SHP77 treated with DMSO at 0.1 percent for 48 hours (cell line): ENCODE data around the gene SMARCAL1.

Experiments
- DNase-seq: peaks from one replicate; lab custom pipeline; 2025; lab: John Stamatoyannopoulos, UW

The SMARCAL1 gene

GRCh38 chr2:216392945-216393840 lies 19.1 kb upstream of the SMARCAL1 start:
- DNase-seq: no peak

DNA sequence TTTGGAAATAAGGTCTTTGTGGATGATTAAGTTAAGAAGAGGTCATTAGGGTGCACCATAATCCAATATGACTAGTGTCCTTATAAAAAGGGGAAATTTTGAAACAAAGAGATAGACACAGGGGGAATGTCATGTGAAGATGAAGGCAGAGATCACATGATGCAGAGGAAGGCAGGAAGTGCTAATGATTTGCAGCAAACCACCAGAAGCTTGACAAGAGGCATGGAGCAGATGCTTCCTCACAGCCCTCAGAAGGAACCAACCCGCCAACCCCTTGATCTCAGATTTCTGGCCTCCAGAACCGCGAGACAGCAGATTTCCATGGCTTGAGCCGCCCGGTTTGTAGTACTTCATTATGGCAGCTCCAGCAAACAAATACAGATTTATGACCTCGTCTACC lies 17.4 kb upstream of the SMARCAL1 start:
- DNase-seq: no peak

- no peak for DNase-seq
These were observed 12.7 kb upstream of the SMARCAL1 start for GRCh38 chr2:216399621-216400020.

- no peak for DNase-seq
These were observed 9.5 kb upstream of the SMARCAL1 start for GRCh38 chr2:216402751-216403150.

DNA sequence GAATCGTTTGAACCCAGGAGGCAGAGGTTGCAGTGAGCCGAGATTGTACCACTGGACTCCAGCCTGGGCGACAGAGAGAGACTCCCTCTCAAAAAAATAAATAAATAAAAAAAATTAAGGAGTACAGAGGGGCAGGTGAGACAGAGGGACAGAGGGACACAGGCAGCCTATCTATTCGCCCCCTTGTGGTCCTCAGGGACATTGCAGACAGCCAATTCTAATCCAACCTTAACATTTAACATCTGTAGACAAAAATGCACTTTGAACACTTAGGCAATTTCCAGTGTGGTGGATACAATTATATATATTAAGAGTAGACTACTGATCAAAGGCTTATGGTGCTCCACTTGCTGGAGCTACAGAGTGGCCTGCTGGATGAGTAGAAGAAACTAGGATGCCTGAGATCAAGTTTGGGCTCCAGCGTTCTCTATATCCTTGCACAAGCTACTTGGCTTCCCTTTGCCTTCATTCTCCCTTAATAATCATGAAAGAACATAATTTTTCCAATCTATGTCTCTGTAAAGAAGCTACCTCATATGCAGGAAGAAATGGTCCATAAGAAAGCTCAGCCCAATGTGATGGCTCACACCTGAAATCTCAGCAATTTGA lies 8.2 kb upstream of the SMARCAL1 start:
- DNase-seq: no peak

GRCh38 chr2:216405588-216405987 lies 6.7 kb upstream of the SMARCAL1 start:
- DNase-seq: no peak

DNA sequence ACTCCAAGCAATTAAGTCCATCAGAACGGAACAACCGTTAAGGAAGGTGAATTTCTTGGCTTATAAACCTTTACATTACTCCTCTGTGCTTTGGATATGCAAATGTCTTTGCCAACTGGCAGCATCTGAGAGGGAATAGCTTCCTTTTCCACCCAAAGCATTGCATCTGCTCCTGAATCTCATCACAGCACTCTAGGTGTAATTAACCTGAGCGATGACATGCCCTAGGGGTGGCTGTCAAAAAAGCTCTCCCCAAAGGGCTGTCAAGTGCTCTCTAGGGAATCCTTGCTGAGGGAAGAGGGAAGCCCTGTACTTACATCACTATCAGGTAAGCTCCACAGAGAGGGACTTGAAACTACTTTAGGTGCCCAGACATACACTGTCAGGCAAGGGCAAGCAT lies 5.5 kb upstream of the SMARCAL1 start:
- no peak for DNase-seq

GRCh38 chr2:216408426-216409290 lies 3.6 kb upstream of the SMARCAL1 start:
- DNase-seq: no peak

- DNase-seq: no peak
These were observed 1.7 kb upstream of the SMARCAL1 start for GRCh38 chr2:216410550-216410949.

GRCh38 chr2:216413882-216414281 lies 1.6 kb downstream of the SMARCAL1 start:
- DNase-seq: no peak

- DNase-seq: no peak
These were observed 2.6 kb downstream of the SMARCAL1 start for GRCh38 chr2:216414772-216415319.

DNA sequence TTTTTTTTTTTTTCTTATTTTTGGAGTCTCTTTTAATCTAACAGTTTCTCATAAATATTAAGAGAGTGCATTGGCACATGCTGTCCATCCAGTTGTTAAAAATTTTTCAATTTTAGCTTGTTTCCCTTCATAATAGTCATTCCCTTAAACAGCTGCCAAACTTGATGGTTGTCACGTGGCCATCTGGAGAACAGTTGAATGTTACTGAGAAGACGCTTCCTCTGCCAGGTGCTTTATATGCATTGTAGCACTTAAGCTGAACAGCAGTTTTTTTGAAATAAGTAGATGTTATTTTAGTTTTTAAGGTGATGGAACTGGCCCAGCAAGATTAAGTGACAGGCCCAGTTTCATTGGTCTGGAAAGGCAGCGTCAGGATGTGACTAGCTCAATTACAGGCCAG lies 3.3 kb downstream of the SMARCAL1 start:
- no peak for DNase-seq

GRCh38 chr2:216416571-216417307 lies 4.5 kb downstream of the SMARCAL1 start:
- no peak for DNase-seq

DNA sequence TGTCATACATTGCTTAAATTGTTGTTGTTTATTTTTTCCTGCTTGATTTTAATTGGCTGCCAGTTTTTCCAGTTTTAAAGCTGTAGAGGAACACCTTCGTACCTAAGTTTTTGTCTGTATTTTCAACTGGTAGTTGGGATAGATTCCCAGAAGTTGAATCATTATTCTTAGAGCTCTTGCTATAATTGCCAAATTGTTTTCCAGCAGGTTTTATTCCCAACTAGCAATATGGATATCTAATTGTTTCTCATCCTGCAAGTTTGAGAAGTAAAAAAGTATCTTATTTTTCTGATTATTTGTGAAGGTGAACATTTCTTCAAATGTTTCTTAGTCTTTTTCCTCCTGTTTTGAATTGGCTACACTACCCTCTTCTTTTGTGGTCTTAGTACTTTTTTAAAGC lies 6.7 kb downstream of the SMARCAL1 start:
- no peak for DNase-seq

- no peak for DNase-seq
These were observed 8.2 kb downstream of the SMARCAL1 start for GRCh38 chr2:216420367-216421101.

GRCh38 chr2:216423071-216423470 lies 10.8 kb downstream of the SMARCAL1 start:
- no peak for DNase-seq

DNA sequence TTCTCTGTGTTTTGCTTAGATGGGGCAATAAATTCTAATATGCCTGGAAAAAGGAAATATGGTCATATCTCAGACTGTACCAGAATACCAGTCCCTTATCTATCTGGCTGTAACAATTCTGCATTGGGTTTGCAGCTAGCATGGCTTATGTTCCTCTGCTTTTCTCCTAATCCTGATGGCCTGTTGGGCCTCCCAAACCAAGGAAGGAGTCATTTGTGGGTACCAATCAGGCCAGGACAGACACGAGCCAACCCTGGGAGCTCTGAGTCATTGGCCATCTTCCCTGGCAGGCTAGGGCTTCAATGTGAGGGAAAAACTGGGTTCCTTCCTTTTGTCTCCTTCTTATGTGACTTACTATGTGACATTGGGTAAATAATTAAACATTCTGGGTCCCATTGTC lies 12.0 kb downstream of the SMARCAL1 start:
- DNase-seq: no peak

GRCh38 chr2:216425008-216425787 lies 12.9 kb downstream of the SMARCAL1 start:
- no peak for DNase-seq

DNA sequence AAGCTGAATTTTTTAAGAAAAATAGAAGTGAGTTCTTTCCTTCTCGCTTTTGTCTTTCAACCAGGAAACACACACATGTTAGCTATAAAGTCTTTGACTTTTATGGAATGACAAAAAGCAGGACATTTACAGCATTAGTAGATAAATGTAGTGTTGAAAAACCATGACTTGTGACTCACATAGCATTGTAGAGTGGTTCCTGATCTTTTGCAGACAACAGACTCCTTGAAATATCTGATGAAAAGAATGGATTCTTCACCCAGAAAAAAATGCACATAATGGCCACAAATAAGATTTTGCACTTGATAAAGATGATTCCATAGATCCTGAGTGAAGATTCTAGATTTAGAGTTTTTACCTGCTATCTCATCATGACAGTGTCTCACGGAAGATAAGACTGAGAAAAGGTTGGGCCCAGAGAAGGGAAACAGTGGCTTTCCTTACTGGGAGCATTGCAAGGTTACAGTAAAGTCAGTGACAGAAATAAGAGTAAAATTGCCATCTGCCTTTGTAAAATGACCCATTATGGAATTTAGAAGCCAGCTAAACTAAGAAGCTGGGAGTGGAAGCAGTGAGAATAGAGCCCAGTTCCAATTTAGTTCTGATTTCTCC lies 14.0 kb downstream of the SMARCAL1 start:
- no peak for DNase-seq

- DNase-seq: no peak
These were observed 14.7 kb downstream of the SMARCAL1 start for GRCh38 chr2:216426938-216427337.
